ENCODE measurements around the gene CELF1. TPM values are rescaled to one million over a fixed set of nuclear protein-coding genes. Genes with fewer than 3 reads are reported as not detected.

Gene CELF1
- total and polyA plus RNA-seq, 12 donors: 28.1 to 128 (median 101) TPM

GRCh38 chr11:47589118-47589517 lies 36.2 kb upstream of the CELF1 start:
- no peak overlapping the region for H3K27ac ChIP-seq
- H3K9me3 ChIP-seq (replicated peaks in 1 of 3): no peaks in the 10 kb centered on the region
- H3K36me3 ChIP-seq (replicated peaks in 1 of 2): peaks cover 0 to 11% of the 10 kb centered on the region in 2 donors
- DNase-seq: no peak
- H3K4me1 ChIP-seq (replicated peaks in 1 of 2): peaks cover 5 to 7% of the 10 kb centered on the region in 2 donors
- whole genome bisulfite sequencing, 4 donors: 68 to 93% (median 86%) methylated on average over 11 of the region's 11 CpGs
- H3K4me3 ChIP-seq: peak overlapping the region in 1 of 4 donors; percentile 45
- TF ChIP-seq POLR2A (IDR thresholded peaks at IDR 0.05): no peak
- TF ChIP-seq CTCF (IDR thresholded peaks at IDR 0.05): no peak
- peaks cover 13% of the 10 kb centered on the region for H3K27me3 ChIP-seq
- intact Hi-C loops (cut with DNase I): no loop called here

- Histone ChIP-seq H3K27ac (peak overlapping the region in 1 of 5 donors; percentile 58), H3K4me3 (no peak overlapping the region), H3K36me3 (replicated peaks in 1 of 2) (peaks cover 0 to 24% of the 10 kb centered on the region in 2 donors), H3K4me1 (replicated peaks in 1 of 2) (no peaks in the 10 kb centered on the region), H3K9me3 (replicated peaks in 1 of 3) (no peaks in the 10 kb centered on the region), H3K27me3 (peaks cover 9% of the 10 kb centered on the region)
- 53 to 80% (median 75%) methylated on average over 9 to 14 of the region's 14 CpGs for WGBS, 4 donors
- DNase-seq: peak in 5 of 7 donors; percentile 42 to 67 (median 52)
- intact Hi-C loops (cut with DNase I): no loop called here
- TF ChIP-seq POLR2A (IDR thresholded peaks at IDR 0.05) (no peak), CTCF (IDR thresholded peaks at IDR 0.05) (no peak)
Measured at GRCh38 chr11:47587723-47588326, 34.9 kb upstream of the CELF1 start.

- TF ChIP-seq POLR2A (IDR thresholded peaks at IDR 0.05): no peak
- no peak for TF ChIP-seq CTCF (IDR thresholded peaks at IDR 0.05)
- peaks cover 0 to 31% of the 10 kb centered on the region in 2 donors for H3K36me3 ChIP-seq (replicated peaks in 1 of 2)
- H3K4me3 ChIP-seq: no peak overlapping the region
- intact Hi-C loops (cut with DNase I): no loop called here
- H3K4me1 ChIP-seq (replicated peaks in 1 of 2): no peaks in the 10 kb centered on the region
- WGBS, 4 donors: 51 to 71% (median 59%) methylated on average over 6 of the region's 6 CpGs
- H3K9me3 ChIP-seq (replicated peaks in 1 of 3): no peaks in the 10 kb centered on the region
- DNase-seq: peak in 4 of 7 donors; percentile 53 to 61 (median 56)
- H3K27ac ChIP-seq: peak overlapping the region in 1 of 5 donors; percentile 58
- peaks cover 9% of the 10 kb centered on the region for H3K27me3 ChIP-seq
Measured at GRCh38 chr11:47587039-47587716, 34.2 kb upstream of the CELF1 start.

- Histone ChIP-seq H3K4me1 (replicated peaks in 1 of 2) (no peaks in the 10 kb centered on the region), H3K4me3 (no peak within 1 kb of the TSS), H3K36me3 (replicated peaks in 1 of 2) (peaks cover 0 to 40% of the 10 kb centered on the region in 2 donors), H3K27ac (peak within 1 kb of the TSS in 1 of 5 donors; percentile 58), H3K27me3 (peaks cover 9% of the 10 kb centered on the region), H3K9me3 (replicated peaks in 1 of 3) (no peaks in the 10 kb centered on the region)
- no peak for DNase-seq
- intact Hi-C loops (cut with DNase I): no loop called here
- TF ChIP-seq POLR2A (IDR thresholded peaks at IDR 0.05) (no peak), CTCF (IDR thresholded peaks at IDR 0.05) (no peak)
- 76 to 97% (median 81%) methylated on average over 6 to 12 of the region's 12 CpGs for WGBS, 4 donors
Measured at GRCh38 chr11:47586098-47586855, 33.3 kb upstream of the CELF1 start, which contains the start of gene FAM180B. Gene FAM180B (plus strand): TSS chr11:47586678. CDS start chr11:47586769, 91 bp downstream.

Data from adrenal gland (tissue), 12 donors.